Spleen (tissue), 11 donors: ENCODE results near the gene OBSCN. TPM values are rescaled to one million over a fixed set of nuclear protein-coding genes. Genes with fewer than 3 reads are reported as not detected.

Experiments
- DNase-seq: peaks from one replicate; pipeline ENCODE4 v3.0.0-alpha.2; 2020
- H3K27ac ChIP-seq, 8 donors: fragments of 200-600 bp; sonication (generic) in 7 of 8; 1 replicate in 4 of 8; 2 replicates in 4 of 8; pipeline versions ENCODE4 v1.5.0 to v1.8.0; 2016 to 2021; ENCODE audit warnings: inconsistent platforms in 4 of 8, mild to moderate bottlenecking in 4 of 8, moderate library complexity in 1 of 8
- H3K27me3 ChIP-seq, 7 donors: fragments of 200-600 bp; sonication (generic) in 6 of 7; replicated peaks in 1 of 7; 1 replicate in 4 of 7; 2 replicates in 3 of 7; pipeline versions ENCODE4 v1.5.0 to v1.8.0; 2016 to 2021; ENCODE audit warnings: inconsistent platforms in 3 of 7, mild to moderate bottlenecking in 1 of 7
- H3K36me3 ChIP-seq, 6 donors: fragments of 200-600 bp; sonication (generic) in 5 of 6; 1 replicate in 4 of 6; 2 replicates in 2 of 6; pipeline versions ENCODE4 v1.5.0 to v1.8.0; 2016 to 2021; ENCODE audit warnings: inconsistent platforms in 2 of 6
- H3K4me1 ChIP-seq, 6 donors: fragments of 200-600 bp; sonication (generic) in 5 of 6; 1 replicate in 3 of 6; 2 replicates in 3 of 6; pipeline versions ENCODE4 v1.5.0 to v1.8.0; 2016 to 2021; ENCODE audit warnings: inconsistent platforms in 3 of 6
- H3K4me3 ChIP-seq, 8 donors: fragments of 200-600 bp; sonication (generic) in 7 of 8; 1 replicate in 4 of 8; 2 replicates in 4 of 8; pipeline versions ENCODE4 v1.5.0 to v1.8.0; 2016 to 2021; ENCODE audit warnings: inconsistent platforms in 4 of 8, mild to moderate bottlenecking in 4 of 8, moderate library complexity in 2 of 8
- H3K9me3 ChIP-seq, 8 donors: fragments of 200-600 bp; sonication (generic) in 7 of 8; 1 replicate in 4 of 8; 2 replicates in 4 of 8; pipeline versions ENCODE4 v1.5.0 to v1.8.0; 2016 to 2021; ENCODE audit warnings: inconsistent platforms in 4 of 8
- CTCF ChIP-seq, 11 experiments: fragments of 200-600 bp in 7 of 11; fragments of 450-650 bp in 4 of 11; sonication (generic) in 4 of 11; IDR thresholded peaks in 8 of 11; conservative IDR thresholded peaks in 3 of 11; 1 replicate in 7 of 11; 2 replicates in 4 of 11; pipeline versions ENCODE4 v1.4.0 to v1.8.0; 2016 to 2021; ENCODE audit warnings: antibody characterized with exemption in 11 of 11, inconsistent platforms in 4 of 11, mild to moderate bottlenecking in 1 of 11
- POLR2A ChIP-seq, 3 donors: fragments of 450-650 bp; IDR thresholded peaks; one replicate each; pipeline ENCODE4 v1.5.1; 2017; ENCODE audit warnings: antibody characterized with exemption in 3 of 3, mild to moderate bottlenecking in 1 of 3
- POLR2AphosphoS5 ChIP-seq, 3 donors: sonication (generic); formaldehyde crosslinking; IDR thresholded peaks; one replicate each; pipeline ENCODE4 v1.5.1; 2017; ENCODE audit warnings: antibody characterized with exemption in 3 of 3
- WGBS, 5 donors: extraction: QIAGEN DNeasy Blood & Tissue Kit in 3 of 5; methylation state at CpG; one replicate each; pipeline versions ENCODE4 v1.1.5 to v1.1.7; 2013 to 2018; 5-methylcytosine and 5-hydroxymethylcytosine counted together
- intact Hi-C: fragments of 100-400 bp; cut with DNase I; formaldehyde crosslinking; loops from one replicate; pipeline ENCODE4 v1.15.0; 2023; ENCODE audit warnings: low total_unique reads
- polyA plus RNA-seq, 3 donors: library from polyadenylated mRNA; stranded (reverse); fragments of 200-250 nt; gene quantifications; one replicate each; pipeline ENCODE4 v1.2.1, GENCODE V29; 2013
- total RNA-seq, 7 donors: library from RNA; depleted of rRNA in 3 of 7; stranded (reverse); fragments of >200 nt in 3 of 7; fragmentation: NEBNext Ultra II Directional in 4 of 7; extraction: Animal tissue kit (Norgen Biotek cat#: 25700) in 4 of 7; gene quantifications; one replicate each; pipeline versions ENCODE4 v1.1.0 to v1.2.1, GENCODE V29; 2016 to 2021
- donor health status: healthy with polysubstance abuse.
- donor health status: DM: no; HTN: no; CAD: no; lungs with moderate emphysema.
- donor health status: DM: no; HTN: no; CAD: no.
- donor health status: Bipolar disorder and iron deficiency.
- donor health status: healthy.
- donor health status: DM: no; HTN: no; CAD: no.
- donor health status: DM: yes; HTN: yes; CAD: no.

Gene OBSCN
- total and polyA plus RNA-seq, 10 donors: 12.6 to 71.7 (median 41.9) TPM

- peaks cover 0 to 35% (median 19%) of the 10 kb centered on the region in 8 donors for H3K9me3 ChIP-seq
- H3K4me1 ChIP-seq: no peaks in the 10 kb centered on the region
- intact Hi-C loops: no loop called here
- H3K27ac ChIP-seq: no peak overlapping the region
- no peak overlapping the region for H3K4me3 ChIP-seq
- TF ChIP-seq POLR2AphosphoS5 (IDR thresholded peaks at IDR 0.05): no peak
- TF ChIP-seq CTCF (IDR thresholded peaks at IDR 0.05 in 8 of 11, conservative IDR thresholded peaks at IDR 0.05 in 3 of 11): no peak
- TF ChIP-seq POLR2A (IDR thresholded peaks at IDR 0.05): no peak
- no peak for DNase-seq
- H3K36me3 ChIP-seq: peaks cover 0 to 37% (median 13%) of the 10 kb centered on the region in 6 donors
- WGBS, 5 donors: 89 to 96% (median 93%) methylated on average over 9 of the region's 9 CpGs
- no peaks in the 10 kb centered on the region for H3K27me3 ChIP-seq
Measured at GRCh38 chr1:228259368-228259894, 51.6 kb downstream of the OBSCN start.

- Histone ChIP-seq H3K27me3 (no peaks in the 10 kb centered on the region), H3K4me1 (no peaks in the 10 kb centered on the region), H3K9me3 (peaks cover 0 to 35% (median 19%) of the 10 kb centered on the region in 8 donors), H3K36me3 (peaks cover 0 to 37% (median 13%) of the 10 kb centered on the region in 6 donors), H3K27ac (no peak overlapping the region), H3K4me3 (no peak overlapping the region)
- DNase-seq: no peak
- WGBS, 5 donors: 70 to 82% (median 78%) methylated on average over 3 of the region's 3 CpGs
- intact Hi-C loops: no loop called here
- TF ChIP-seq POLR2A (IDR thresholded peaks at IDR 0.05) (no peak), POLR2AphosphoS5 (IDR thresholded peaks at IDR 0.05) (no peak)
Measured at GRCh38 chr1:228259951-228260350, 52.1 kb downstream of the OBSCN start.

- 25 to 88% (median 79%) methylated on average over 1 of the region's 1 CpG for WGBS, 5 donors
- Histone ChIP-seq H3K27me3 (no peaks in the 10 kb centered on the region), H3K9me3 (peaks cover 0 to 35% (median 19%) of the 10 kb centered on the region in 8 donors), H3K4me3 (no peak overlapping the region), H3K36me3 (peaks cover 0 to 28% (median 12%) of the 10 kb centered on the region in 6 donors), H3K27ac (no peak overlapping the region), H3K4me1 (no peaks in the 10 kb centered on the region)
- TF ChIP-seq POLR2A (IDR thresholded peaks at IDR 0.05): no peak
- no peak for TF ChIP-seq POLR2AphosphoS5 (IDR thresholded peaks at IDR 0.05)
- TF ChIP-seq CTCF (IDR thresholded peaks at IDR 0.05 in 8 of 11, conservative IDR thresholded peaks at IDR 0.05 in 3 of 11): no peak
- no peak for DNase-seq
- intact Hi-C loops: no loop called here
Measured at GRCh38 chr1:228261706-228262105, 53.9 kb downstream of the OBSCN start.

GRCh38 chr1:228262475-228262874, 54.6 kb downstream of the OBSCN start:
- no peaks in the 10 kb centered on the region for H3K27me3 ChIP-seq
- TF ChIP-seq POLR2A (IDR thresholded peaks at IDR 0.05) (no peak), POLR2AphosphoS5 (IDR thresholded peaks at IDR 0.05) (no peak), CTCF (IDR thresholded peaks at IDR 0.05 in 8 of 11, conservative IDR thresholded peaks at IDR 0.05 in 3 of 11) (no peak)
- no peaks in the 10 kb centered on the region for H3K4me1 ChIP-seq
- 90 to 96% (median 92%) methylated on average over 1 of the region's 1 CpG for WGBS, 5 donors
- no peak overlapping the region for H3K4me3 ChIP-seq
- peaks cover 0 to 20% (median 8%) of the 10 kb centered on the region in 6 donors for H3K36me3 ChIP-seq
- intact Hi-C loops: no loop called here
- no peak for DNase-seq
- no peak overlapping the region for H3K27ac ChIP-seq
- H3K9me3 ChIP-seq: peaks cover 0 to 35% (median 19%) of the 10 kb centered on the region in 8 donors
